HT1080 (cell line): ENCODE results near the gene POLR3K. TPM values are rescaled to one million over a fixed set of nuclear protein-coding genes. Genes with fewer than 3 reads are reported as not detected.
A peak's percentile ranks its signal among the peaks of the same experiment; 100 is the strongest.

ENCODE experiments used
- DNase-seq: peaks from one replicate; pipeline ENCODE4 v3.0.0-alpha.2; 2015; ENCODE audit warnings: low read depth
- total RNA-seq: library from RNA; depleted of rRNA; stranded (reverse); fragments of >200 nt; shearing (Covaris generic); gene quantifications from 2 replicates; pipeline ENCODE4 v1.2.3, GENCODE V29; 2014

The POLR3K gene
- total RNA-seq, 1 experiment from 2014 or later: 18.2 TPM

GRCh38 chr16:79151-80054, 26.0 kb upstream of the POLR3K start:
- DNase-seq: peak; percentile 36

- DNase-seq: peak; percentile 11
These were observed 25.2 kb upstream of the POLR3K start for GRCh38 chr16:78444-79150.

GRCh38 chr16:77807-78443, 24.5 kb upstream of the POLR3K start, which contains the start of gene MPG:
MPG (plus strand) TSS chr16:78225; CDS start chr16:78310, 85 bp downstream.
- peak; percentile 69 for DNase-seq

GRCh38 chr16:77273-77806, 23.9 kb upstream of the POLR3K start:
- DNase-seq: peak; percentile 73

GRCh38 chr16:76535-77272, 23.3 kb upstream of the POLR3K start:
- DNase-seq: peak; percentile 93

GRCh38 chr16:75580-76501, 22.4 kb upstream of the POLR3K start:
- DNase-seq: peak; percentile 92

GRCh38 chr16:74747-75334, 21.4 kb upstream of the POLR3K start:
- DNase-seq: no peak

GRCh38 chr16:74051-74746, 20.8 kb upstream of the POLR3K start:
- no peak for DNase-seq

- DNase-seq: peak; percentile 66
These were observed 19.4 kb upstream of the POLR3K start, which contains the start of gene RHBDF1 for GRCh38 chr16:72561-73548. RHBDF1 (minus strand) TSS chr16:72631; CDS start chr16:65015, 7,616 bp downstream.

GRCh38 chr16:71540-72401, 18.4 kb upstream of the POLR3K start:
- peak; percentile 79 for DNase-seq

- DNase-seq: no peak
These were observed 17.8 kb upstream of the POLR3K start for GRCh38 chr16:71210-71539.

- DNase-seq: no peak
These were observed 15.8 kb upstream of the POLR3K start for GRCh38 chr16:69181-69580.

- no peak for DNase-seq
These were observed 14.7 kb upstream of the POLR3K start for GRCh38 chr16:67884-68789.

GRCh38 chr16:67183-67791, 13.9 kb upstream of the POLR3K start:
- no peak for DNase-seq
